Heart left ventricle (tissue), 16 donors: ENCODE data around the gene CASK. TPM values are rescaled to one million over a fixed set of nuclear protein-coding genes. Genes with fewer than 3 reads are reported as not detected.

Experiments used
- ATAC-seq, 4 donors: fragments of 200-7000 bp; cut with Tn5 transposase; one replicate each; pipeline ENCODE4 v1.9.1; 2020 to 2022; ENCODE audit warnings: moderate library complexity in 4 of 4, mild to moderate bottlenecking in 3 of 4, moderate number of reproducible peaks in 1 of 4
- DNase-seq, 5 donors: peaks; one replicate each; pipeline ENCODE4 v3.0.0-alpha.2; 2020
- H3K27ac ChIP-seq, 12 donors: fragments of 200-600 bp; sonication (generic) in 4 of 12; one replicate each; pipeline versions ENCODE4 v1.5.0 to v1.8.0; 2016 to 2022; ENCODE audit warnings: mild to moderate bottlenecking in 2 of 12
- H3K27me3 ChIP-seq, 9 donors: fragments of 200-600 bp; sonication (generic) in 2 of 9; one replicate each; pipeline versions ENCODE4 v1.5.1 to v1.8.0; 2016 to 2022; ENCODE audit warnings: mild to moderate bottlenecking in 3 of 9
- H3K36me3 ChIP-seq, 9 donors: fragments of 200-600 bp; sonication (generic) in 2 of 9; one replicate each; pipeline versions ENCODE4 v1.5.0 to v1.8.0; 2018 to 2022; ENCODE audit warnings: mild to moderate bottlenecking in 2 of 9
- H3K4me1 ChIP-seq, 12 donors: fragments of 200-600 bp; sonication (generic) in 4 of 12; one replicate each; pipeline versions ENCODE4 v1.5.0 to v1.8.0; 2016 to 2022; ENCODE audit warnings: mild to moderate bottlenecking in 3 of 12
- H3K4me3 ChIP-seq, 12 donors: fragments of 200-600 bp; sonication (generic) in 4 of 12; one replicate each; pipeline versions ENCODE4 v1.5.0 to v1.8.0; 2017 to 2022; ENCODE audit warnings: mild to moderate bottlenecking in 9 of 12, moderate library complexity in 4 of 12
- H3K9me3 ChIP-seq, 12 donors: fragments of 200-600 bp; sonication (generic) in 4 of 12; one replicate each; pipeline versions ENCODE4 v1.5.0 to v1.8.0; 2016 to 2022; ENCODE audit warnings: mild to moderate bottlenecking in 1 of 12
- CTCF ChIP-seq, 12 donors: fragments of 200-600 bp; sonication (generic) in 4 of 12; IDR thresholded peaks; one replicate each; pipeline versions ENCODE4 v1.5.0 to v1.8.0; 2018 to 2022; ENCODE audit warnings: antibody characterized with exemption in 12 of 12, mild to moderate bottlenecking in 5 of 12
- POLR2A ChIP-seq, 2 donors: fragments of 450-650 bp; IDR thresholded peaks; one replicate each; pipeline ENCODE4 v1.6.1; 2017; ENCODE audit warnings: antibody characterized with exemption in 2 of 2, mild to moderate bottlenecking in 2 of 2, moderate library complexity in 2 of 2
- WGBS, 4 donors: extraction: QIAGEN DNeasy Blood & Tissue Kit in 2 of 4; methylation state at CpG; one replicate each; pipeline versions ENCODE4 v1.1.5 to v1.1.7; 2013 to 2018; 5-methylcytosine and 5-hydroxymethylcytosine counted together
- intact Hi-C, 10 donors: fragments of 100-400 bp; cut with DNase I; formaldehyde crosslinking; loops; one replicate each; pipeline versions ENCODE4 v1.11.1 to v1.14.2; 2022
- polyA plus RNA-seq, 2 donors: library from polyadenylated mRNA; stranded (reverse); fragments of 200-250 nt; gene quantifications; one replicate each; pipeline ENCODE4 v1.2.3, GENCODE V29; 2013
- total RNA-seq, 9 donors: library from RNA; depleted of rRNA in 2 of 9; stranded (reverse); fragments of >200 nt in 2 of 9; fragmentation: NEBNext Ultra II Directional in 3 of 9; extraction: Animal tissue kit (Norgen Biotek cat#: 25700) in 3 of 9; gene quantifications; one replicate each; pipeline versions ENCODE4 v1.1.0 to v1.2.4, GENCODE V29; 2016 to 2023
- donor health status: ischemic (EF 13 %, LVEDD 7.1; RV severe dilation, severe dysfunction).
- donor health status: healthy with polysubstance abuse.
- donor health status: DM: no; HTN: yes; CAD: no.
- donor health status: DM: no; HTN: no; CAD: no.
- donor health status: ischemic (EF 25% LVEDD 6.9; RV normal size, moderate dysfunction).
- donor health status: ischemic (EF 25% LVEDD 5.7; RV mildly dilated, moderate dysfunction).
- donor health status: healthy.
- donor health status: DM: yes; HTN: yes; CAD: no.
- donor health status: ischemic (EF 35%, LVEDD 5.7; RV mildly dilated, moderate dysfunction).
- donor health status: nonischemic (EF 11% LVEDD 7.7; RV severe dilation, severe dysfunction).
- donor health status: DM: yes; HTN: yes; CAD: no.
- donor health status: PGD.
- donor health status: ischemic (EF 29% LVEDD 5.4; RV normal size, mild dysfunction).
- donor health status: nonischemic (EF 23%, LVEDD 6.1; RV moderate dilation, normal function).

Gene CASK
- total and polyA plus RNA-seq, 11 donors, result 2.9 to 25.6 (median 13.6) TPM

GRCh38 chrX:41688156-41688555 is 235.2 kb downstream of the CASK start:
- Histone ChIP-seq H3K27ac (peak overlapping the region in 1 of 12 donors; percentile 42), H3K4me3 (no peak overlapping the region), H3K27me3 (peaks cover 0 to 4% (median 0%) of the 10 kb centered on the region in 9 donors), H3K4me1 (peaks cover 0 to 27% (median 2%) of the 10 kb centered on the region in 12 donors), H3K36me3 (no peaks in the 10 kb centered on the region), H3K9me3 (no peaks in the 10 kb centered on the region)
- TF ChIP-seq POLR2A (IDR thresholded peaks at IDR 0.05) (no peak), CTCF (IDR thresholded peaks at IDR 0.05) (no peak)
- WGBS, 4 donors, result 74 to 95% (median 83%) methylated on average over 2 of the region's 2 CpGs
- ATAC-seq, result no peak
- intact Hi-C loops, result no loop called here
- DNase-seq, result no peak

GRCh38 chrX:41686788-41687187 is 236.6 kb downstream of the CASK start:
- H3K36me3 ChIP-seq, result no peaks in the 10 kb centered on the region
- WGBS, 4 donors, result 68 to 88% (median 82%) methylated on average over 4 of the region's 4 CpGs
- H3K4me1 ChIP-seq, result peaks cover 0 to 15% (median 0%) of the 10 kb centered on the region in 12 donors
- no peak for TF ChIP-seq POLR2A (IDR thresholded peaks at IDR 0.05)
- no peak for TF ChIP-seq CTCF (IDR thresholded peaks at IDR 0.05)
- H3K27ac ChIP-seq, result no peak overlapping the region
- peaks cover 0 to 4% (median 0%) of the 10 kb centered on the region in 9 donors for H3K27me3 ChIP-seq
- ATAC-seq (no peak), DNase-seq (no peak)
- H3K9me3 ChIP-seq, result no peaks in the 10 kb centered on the region
- intact Hi-C loops, result no loop called here
- H3K4me3 ChIP-seq, result no peak overlapping the region

GRCh38 chrX:41684940-41685339 is 238.4 kb downstream of the CASK start:
- intact Hi-C loops, result no loop called here
- DNase-seq (no peak), ATAC-seq (no peak)
- H3K9me3 ChIP-seq, result no peaks in the 10 kb centered on the region
- no peak overlapping the region for H3K27ac ChIP-seq
- H3K4me3 ChIP-seq, result no peak overlapping the region
- no peaks in the 10 kb centered on the region for H3K36me3 ChIP-seq
- peaks cover 0 to 8% (median 0%) of the 10 kb centered on the region in 12 donors for H3K4me1 ChIP-seq
- 84 to 95% (median 89%) methylated on average over 2 of the region's 2 CpGs for WGBS, 4 donors
- TF ChIP-seq POLR2A (IDR thresholded peaks at IDR 0.05) (no peak), CTCF (IDR thresholded peaks at IDR 0.05) (no peak)
- H3K27me3 ChIP-seq, result no peaks in the 10 kb centered on the region

- no peak for DNase-seq
- TF ChIP-seq CTCF (IDR thresholded peaks at IDR 0.05) (no peak), POLR2A (IDR thresholded peaks at IDR 0.05) (no peak)
- H3K9me3 ChIP-seq, result no peaks in the 10 kb centered on the region
- peaks cover 0 to 4% (median 0%) of the 10 kb centered on the region in 9 donors for H3K27me3 ChIP-seq
- H3K27ac ChIP-seq, result no peak overlapping the region
- WGBS, 4 donors, result 38 to 46% (median 42%) methylated on average over 3 of the region's 3 CpGs
- intact Hi-C loops, result no loop called here
- H3K4me3 ChIP-seq, result no peak overlapping the region
- no peak for ATAC-seq
- H3K36me3 ChIP-seq, result no peaks in the 10 kb centered on the region
- peaks cover 0 to 8% (median 0%) of the 10 kb centered on the region in 12 donors for H3K4me1 ChIP-seq
Observed at GRCh38 chrX:41684138-41684537, 239.2 kb downstream of the CASK start.
